WERI-Rb-1 (cell line): ENCODE results near the gene PRKAR1B.

ENCODE experiments used
- DNase-seq: peaks from one replicate; pipeline ENCODE4 v3.0.0-alpha.2; 2020
- H3K27ac ChIP-seq: fragments of 250-450 bp; sonication (Bioruptor Pico); 2 replicates; pipeline ENCODE4 v1.5.1; 2020; ENCODE audit warnings: mild to moderate bottlenecking, moderate library complexity
- H3K27me3 ChIP-seq: fragments of 250-450 bp; sonication (Bioruptor Pico); 2 replicates; pipeline ENCODE4 v1.5.1; 2021; ENCODE audit warnings: mild to moderate bottlenecking, low read depth, moderate library complexity; ENCODE audit not compliant: insufficient read depth, severe bottlenecking
- H3K36me3 ChIP-seq: fragments of 250-450 bp; sonication (Bioruptor Pico); 2 replicates; pipeline ENCODE4 v1.5.1; 2020; ENCODE audit warnings: mild to moderate bottlenecking, moderate library complexity
- H3K4me3 ChIP-seq: 2 replicates; pipeline ENCODE4 v1.5.1; 2011; ENCODE audit warnings: low read depth, mild to moderate bottlenecking, control low read depth, low read length
- H3K9me3 ChIP-seq: fragments of 250-450 bp; sonication (Bioruptor Pico); 2 replicates; pipeline ENCODE4 v1.5.1; 2021; ENCODE audit warnings: mild to moderate bottlenecking, moderate library complexity; ENCODE audit not compliant: severe bottlenecking
- CTCF ChIP-seq: IDR thresholded peaks from 2 replicates; pipeline ENCODE4 v1.5.1; 2011; ENCODE audit warnings: low read depth, mild to moderate bottlenecking, control low read depth, inconsistent platforms, low read length

PRKAR1B gene

GRCh38 chr7:685540-685939 is 41.5 kb downstream of the PRKAR1B start:
- peaks cover 18% of the 10 kb centered on the region for H3K9me3 ChIP-seq
- no peak overlapping the region for H3K27ac ChIP-seq
- no peak for TF ChIP-seq CTCF
- H3K36me3 ChIP-seq = peaks cover 3% of the 10 kb centered on the region
- H3K4me3 ChIP-seq = no peak overlapping the region
- no peak for DNase-seq
- no peaks in the 10 kb centered on the region for H3K27me3 ChIP-seq

- Histone ChIP-seq H3K9me3 (peaks cover 18% of the 10 kb centered on the region), H3K27me3 (no peaks in the 10 kb centered on the region), H3K36me3 (peaks cover 6% of the 10 kb centered on the region), H3K27ac (no peak overlapping the region), H3K4me3 (no peak overlapping the region)
- no peak for DNase-seq
- TF ChIP-seq CTCF = no peak
Measured at GRCh38 chr7:684416-684815, 42.7 kb downstream of the PRKAR1B start.

GRCh38 chr7:683526-684205 is 43.4 kb downstream of the PRKAR1B start:
- Histone ChIP-seq H3K27ac (no peak overlapping the region), H3K27me3 (no peaks in the 10 kb centered on the region), H3K9me3 (peaks cover 10% of the 10 kb centered on the region), H3K36me3 (peaks cover 11% of the 10 kb centered on the region), H3K4me3 (no peak overlapping the region)
- TF ChIP-seq CTCF = no peak
- DNase-seq = no peak

GRCh38 chr7:682810-683209 is 44.3 kb downstream of the PRKAR1B start:
- no peak for DNase-seq
- Histone ChIP-seq H3K9me3 (peaks cover 7% of the 10 kb centered on the region), H3K4me3 (no peak overlapping the region), H3K27me3 (no peaks in the 10 kb centered on the region), H3K27ac (no peak overlapping the region), H3K36me3 (peaks cover 15% of the 10 kb centered on the region)
- no peak for TF ChIP-seq CTCF

GRCh38 chr7:681551-682307 is 45.4 kb downstream of the PRKAR1B start:
- Histone ChIP-seq H3K9me3 (peaks cover 7% of the 10 kb centered on the region), H3K4me3 (no peak overlapping the region), H3K27ac (no peak overlapping the region), H3K27me3 (no peaks in the 10 kb centered on the region), H3K36me3 (peaks cover 15% of the 10 kb centered on the region)
- DNase-seq = no peak
- no peak for TF ChIP-seq CTCF
